WTC11 (cell line): Measurements from ENCODE around the gene P2RY1. TPM values are rescaled to one million over a fixed set of nuclear protein-coding genes. Genes with fewer than 3 reads are reported as not detected.
A peak's percentile ranks its signal among the peaks of the same experiment; 100 is the strongest.

Source experiments
- ESRRA ChIP-seq: sonication (generic); formaldehyde crosslinking; IDR thresholded peaks from 2 replicates; pipeline ENCODE4 v1.8.1; 2022; ENCODE audit warnings: mild to moderate bottlenecking, missing genetic modification reagents, borderline replicate concordance
- ETV6 ChIP-seq: sonication (generic); formaldehyde crosslinking; IDR thresholded peaks from 2 replicates; pipeline ENCODE4 v1.8.1; 2022; ENCODE audit warnings: mild to moderate bottlenecking, missing genetic modification reagents
- FOXP1 ChIP-seq: sonication (generic); formaldehyde crosslinking; IDR thresholded peaks from 2 replicates; pipeline ENCODE4 v1.8.0; 2022; ENCODE audit warnings: missing genetic modification reagents, mild to moderate bottlenecking, moderate library complexity, borderline replicate concordance
- HMGA2 ChIP-seq: fragments of 250-450 bp; sonication (Bioruptor Pico); IDR thresholded peaks from 2 replicates; pipeline ENCODE4 v1.4.0; 2021; ENCODE audit warnings: mild to moderate bottlenecking, moderate library complexity
- JUN ChIP-seq: sonication (generic); formaldehyde crosslinking; IDR thresholded peaks from 2 replicates; pipeline ENCODE4 v1.8.0; 2023; ENCODE audit warnings: mild to moderate bottlenecking, missing genetic modification reagents
- NR2C2 ChIP-seq: sonication (generic); formaldehyde crosslinking; IDR thresholded peaks from 2 replicates; pipeline ENCODE4 v1.8.0; 2022; ENCODE audit warnings: mild to moderate bottlenecking, missing genetic modification reagents
- OVOL2 ChIP-seq: fragments of 250-450 bp; sonication (Bioruptor Pico); IDR thresholded peaks from 2 replicates; pipeline ENCODE4 v1.9.0; 2021; ENCODE audit warnings: mild to moderate bottlenecking, borderline replicate concordance
- PRRX2 ChIP-seq: fragments of 250-450 bp; sonication (Bioruptor Pico); IDR thresholded peaks from 2 replicates; pipeline ENCODE4 v1.8.0; 2021; ENCODE audit warnings: mild to moderate bottlenecking
- RORB ChIP-seq: fragments of 250-450 bp; sonication (Bioruptor Pico); IDR thresholded peaks from 2 replicates; pipeline ENCODE4 v1.9.0; 2021; ENCODE audit warnings: mild to moderate bottlenecking
- SMAD4 ChIP-seq: sonication (generic); formaldehyde crosslinking; IDR thresholded peaks from 2 replicates; pipeline ENCODE4 v1.8.0; 2022; ENCODE audit warnings: mild to moderate bottlenecking, missing genetic modification reagents
- TEAD4 ChIP-seq: sonication (generic); formaldehyde crosslinking; IDR thresholded peaks from 2 replicates; pipeline ENCODE4 v1.8.0; 2022; ENCODE audit warnings: mild to moderate bottlenecking, missing genetic modification reagents
- ZNF121 ChIP-seq: sonication (generic); formaldehyde crosslinking; IDR thresholded peaks from 2 replicates; pipeline ENCODE4 v1.8.0; 2023; ENCODE audit warnings: missing genetic modification reagents
- ZNF138 ChIP-seq: sonication (generic); formaldehyde crosslinking; conservative IDR thresholded peaks from 2 replicates; pipeline ENCODE4 v1.8.1; 2022; ENCODE audit warnings: mild to moderate bottlenecking, moderate library complexity, missing genetic modification reagents
- ZNF263 ChIP-seq: sonication (generic); formaldehyde crosslinking; IDR thresholded peaks from 2 replicates; pipeline ENCODE4 v1.8.1; 2022; ENCODE audit warnings: low read depth, mild to moderate bottlenecking, moderate library complexity, missing genetic modification reagents
- ZNF317 ChIP-seq: sonication (generic); formaldehyde crosslinking; IDR thresholded peaks from 2 replicates; pipeline ENCODE4 v1.8.1; 2023; ENCODE audit warnings: low read depth, mild to moderate bottlenecking, moderate library complexity, missing genetic modification reagents, borderline replicate concordance
- ZNF396 ChIP-seq: fragments of 250-450 bp; sonication (Bioruptor Pico); IDR thresholded peaks from 2 replicates; pipeline ENCODE4 v1.8.0; 2021; ENCODE audit warnings: mild to moderate bottlenecking, moderate library complexity, borderline replicate concordance
- ZNF416 ChIP-seq: fragments of 250-450 bp; sonication (Bioruptor Pico); IDR thresholded peaks from 2 replicates; pipeline ENCODE4 v1.9.0; 2021; ENCODE audit warnings: mild to moderate bottlenecking, inconsistent platforms
- total RNA-seq: library from RNA; stranded (reverse); gene quantifications from 3 replicates; pipeline ENCODE4 v1.2.3, GENCODE V29; 2021
- TF ChIP-seq, protein P1 (sequence below): sonication (generic); formaldehyde crosslinking; IDR thresholded peaks from 2 replicates; pipeline ENCODE4 v1.8.1; 2023; ENCODE audit warnings: mild to moderate bottlenecking, missing genetic modification reagents, moderate library complexity
- TF ChIP-seq, protein P2 (sequence below): fragments of 250-450 bp; sonication (Bioruptor Pico); conservative IDR thresholded peaks from 2 replicates; pipeline ENCODE4 v1.9.0; 2021; ENCODE audit warnings: mild to moderate bottlenecking
- TF ChIP-seq, protein P3 (sequence below): fragments of 200-600 bp; IDR thresholded peaks from 2 replicates; pipeline ENCODE4 v1.8.0; 2022; ENCODE audit warnings: antibody characterized with exemption
- TF ChIP-seq, protein P4 (sequence below): fragments of 250-450 bp; sonication (Bioruptor Pico); IDR thresholded peaks from 2 replicates; pipeline ENCODE4 v1.9.0; 2021; ENCODE audit warnings: moderate library complexity, mild to moderate bottlenecking, inconsistent platforms, borderline replicate concordance
- TF ChIP-seq, protein P5 (sequence below): sonication (generic); formaldehyde crosslinking; conservative IDR thresholded peaks from 2 replicates; pipeline ENCODE4 v1.8.1; 2023; ENCODE audit warnings: mild to moderate bottlenecking, low read depth, missing genetic modification reagents, moderate library complexity
- TF ChIP-seq, protein P6 (sequence below): sonication (generic); formaldehyde crosslinking; IDR thresholded peaks from 2 replicates; pipeline ENCODE4 v1.8.1; 2022; ENCODE audit warnings: low read depth, missing genetic modification reagents, borderline replicate concordance
- TF ChIP-seq, protein P7 (sequence below): sonication (generic); formaldehyde crosslinking; IDR thresholded peaks from 2 replicates; pipeline ENCODE4 v1.8.0; 2022; ENCODE audit warnings: mild to moderate bottlenecking, missing genetic modification reagents
- TF ChIP-seq, protein P8 (sequence below): sonication (generic); formaldehyde crosslinking; IDR thresholded peaks from 2 replicates; pipeline ENCODE4 v1.8.1; 2023; ENCODE audit warnings: mild to moderate bottlenecking, missing genetic modification reagents

Gene P2RY1
- total RNA-seq, 1 experiment from 2014 or later: 47.2 TPM

DNA sequence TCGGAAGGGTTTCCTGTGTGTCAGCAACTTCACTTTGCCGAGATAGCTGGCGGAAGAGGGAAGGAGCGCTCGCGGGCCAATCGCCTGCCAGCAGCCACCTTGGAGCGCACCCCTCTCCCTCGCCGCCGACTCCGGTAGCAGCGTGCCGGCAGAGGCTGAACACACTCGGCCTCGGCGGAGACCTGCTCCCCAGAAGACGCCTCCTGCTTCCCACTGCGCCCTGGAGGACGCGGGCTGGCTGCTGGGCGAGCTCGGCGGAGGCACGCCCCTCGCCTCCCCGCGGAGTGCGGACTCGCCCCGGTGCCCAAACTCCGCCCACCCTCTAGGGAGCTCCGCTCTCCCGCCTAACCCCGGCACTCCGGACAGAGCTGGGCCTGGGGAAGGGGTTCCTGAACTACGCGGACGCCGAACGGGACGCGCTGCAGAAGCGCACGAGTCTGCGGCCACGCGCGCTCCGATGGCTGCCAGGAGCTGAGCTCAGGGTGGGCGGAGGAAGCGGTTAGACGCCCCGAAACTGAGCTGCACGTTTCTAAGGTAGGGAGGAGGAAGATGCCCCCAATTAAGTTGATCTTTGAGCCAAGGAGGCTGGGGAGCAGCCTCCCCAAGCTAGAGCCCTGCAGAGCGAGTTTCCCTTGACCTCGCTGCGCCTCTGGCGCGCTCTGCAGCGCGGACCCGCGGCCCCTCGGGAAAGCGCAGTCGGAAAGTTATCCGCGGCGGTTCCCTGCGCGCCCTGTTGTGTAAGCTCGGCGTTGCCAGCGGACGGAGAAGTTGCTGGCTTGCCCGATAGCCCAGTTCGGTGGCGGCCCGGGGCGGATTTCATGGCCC, at the start of gene P2RY1 (continued):
- TF ChIP-seq ZNF263 (CRISPR knock-in tag) (0 out of 2 replicates have a peak, but pooled peaks have one; percentile 6), ETV6 (CRISPR knock-in tag) (peak; percentile 96), SMAD4 (peak; percentile 85), OVOL2 (CRISPR knock-in tag) (no peak), ZNF317 (no peak), RORB (CRISPR knock-in tag) (no peak), TEAD4 (CRISPR knock-in tag) (no peak), ZNF121 (CRISPR knock-in tag) (no peak; the same call in 1 of the 2 replicates), FOXP1 (peak; percentile 91), JUN (CRISPR knock-in tag) (peak; percentile 68; the same call in 1 of the 2 replicates), ZNF138 (CRISPR knock-in tag) (no peak), HMGA2 (CRISPR knock-in tag) (no peak), NR2C2 (CRISPR knock-in tag) (0 out of 2 replicates have a peak, but pooled peaks have one; percentile 39), PRRX2 (CRISPR knock-in tag) (peak; percentile 52; the same call in 1 of the 2 replicates), ZNF396 (CRISPR knock-in tag) (no peak), ZNF416 (no peak), ESRRA (CRISPR knock-in tag) (peak; percentile 94; the same call in 1 of the 2 replicates)
- TF ChIP-seq, protein P1, sequence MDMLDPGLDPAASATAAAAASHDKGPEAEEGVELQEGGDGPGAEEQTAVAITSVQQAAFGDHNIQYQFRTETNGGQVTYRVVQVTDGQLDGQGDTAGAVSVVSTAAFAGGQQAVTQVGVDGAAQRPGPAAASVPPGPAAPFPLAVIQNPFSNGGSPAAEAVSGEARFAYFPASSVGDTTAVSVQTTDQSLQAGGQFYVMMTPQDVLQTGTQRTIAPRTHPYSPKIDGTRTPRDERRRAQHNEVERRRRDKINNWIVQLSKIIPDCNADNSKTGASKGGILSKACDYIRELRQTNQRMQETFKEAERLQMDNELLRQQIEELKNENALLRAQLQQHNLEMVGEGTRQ: no peak; the same call in none of the 2 replicates
- TF ChIP-seq, protein P2, sequence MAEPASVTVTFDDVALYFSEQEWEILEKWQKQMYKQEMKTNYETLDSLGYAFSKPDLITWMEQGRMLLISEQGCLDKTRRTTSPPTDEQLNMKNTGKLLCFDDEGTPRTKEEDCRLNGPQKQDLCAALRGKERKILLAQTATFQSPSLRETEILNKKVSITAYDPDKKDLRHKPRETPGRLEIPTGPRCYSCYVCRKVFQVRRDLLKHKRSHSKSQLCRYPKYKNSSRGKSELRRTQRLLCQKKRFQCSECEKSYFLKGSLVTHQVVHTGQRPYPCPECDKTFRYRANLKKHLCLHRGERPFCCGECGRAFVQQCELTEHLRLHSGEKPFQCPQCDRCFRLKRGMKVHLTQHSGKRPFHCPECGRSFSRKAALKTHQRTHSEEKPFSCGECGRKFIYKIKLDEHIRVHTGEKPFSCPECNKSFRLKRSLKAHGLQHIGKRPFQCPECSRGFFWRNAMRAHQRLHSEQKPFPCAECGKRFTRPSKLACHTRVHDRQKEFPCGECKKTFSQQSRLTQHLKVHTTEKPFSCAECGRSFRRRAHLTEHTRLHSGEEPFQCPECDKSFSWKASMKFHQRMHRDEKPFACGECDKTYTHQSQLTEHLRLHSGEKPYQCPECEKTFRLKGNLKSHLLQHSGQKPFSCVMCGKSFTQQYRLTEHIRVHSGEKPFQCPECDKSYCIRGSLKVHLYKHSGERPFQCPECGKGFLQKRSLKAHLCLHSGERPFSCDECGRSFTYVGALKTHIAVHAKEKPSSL (CRISPR knock-in tag): no peak
- TF ChIP-seq, protein P3, sequence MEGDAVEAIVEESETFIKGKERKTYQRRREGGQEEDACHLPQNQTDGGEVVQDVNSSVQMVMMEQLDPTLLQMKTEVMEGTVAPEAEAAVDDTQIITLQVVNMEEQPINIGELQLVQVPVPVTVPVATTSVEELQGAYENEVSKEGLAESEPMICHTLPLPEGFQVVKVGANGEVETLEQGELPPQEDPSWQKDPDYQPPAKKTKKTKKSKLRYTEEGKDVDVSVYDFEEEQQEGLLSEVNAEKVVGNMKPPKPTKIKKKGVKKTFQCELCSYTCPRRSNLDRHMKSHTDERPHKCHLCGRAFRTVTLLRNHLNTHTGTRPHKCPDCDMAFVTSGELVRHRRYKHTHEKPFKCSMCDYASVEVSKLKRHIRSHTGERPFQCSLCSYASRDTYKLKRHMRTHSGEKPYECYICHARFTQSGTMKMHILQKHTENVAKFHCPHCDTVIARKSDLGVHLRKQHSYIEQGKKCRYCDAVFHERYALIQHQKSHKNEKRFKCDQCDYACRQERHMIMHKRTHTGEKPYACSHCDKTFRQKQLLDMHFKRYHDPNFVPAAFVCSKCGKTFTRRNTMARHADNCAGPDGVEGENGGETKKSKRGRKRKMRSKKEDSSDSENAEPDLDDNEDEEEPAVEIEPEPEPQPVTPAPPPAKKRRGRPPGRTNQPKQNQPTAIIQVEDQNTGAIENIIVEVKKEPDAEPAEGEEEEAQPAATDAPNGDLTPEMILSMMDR: no peak
- TF ChIP-seq, protein P4, sequence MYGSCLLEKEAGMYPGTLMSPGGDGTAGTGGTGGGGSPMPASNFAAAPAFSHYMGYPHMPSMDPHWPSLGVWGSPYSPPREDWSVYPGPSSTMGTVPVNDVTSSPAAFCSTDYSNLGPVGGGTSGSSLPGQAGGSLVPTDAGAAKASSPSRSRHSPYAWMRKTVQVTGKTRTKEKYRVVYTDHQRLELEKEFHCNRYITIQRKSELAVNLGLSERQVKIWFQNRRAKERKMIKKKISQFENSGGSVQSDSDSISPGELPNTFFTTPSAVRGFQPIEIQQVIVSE (CRISPR knock-in tag): no peak
- TF ChIP-seq, protein P5, sequence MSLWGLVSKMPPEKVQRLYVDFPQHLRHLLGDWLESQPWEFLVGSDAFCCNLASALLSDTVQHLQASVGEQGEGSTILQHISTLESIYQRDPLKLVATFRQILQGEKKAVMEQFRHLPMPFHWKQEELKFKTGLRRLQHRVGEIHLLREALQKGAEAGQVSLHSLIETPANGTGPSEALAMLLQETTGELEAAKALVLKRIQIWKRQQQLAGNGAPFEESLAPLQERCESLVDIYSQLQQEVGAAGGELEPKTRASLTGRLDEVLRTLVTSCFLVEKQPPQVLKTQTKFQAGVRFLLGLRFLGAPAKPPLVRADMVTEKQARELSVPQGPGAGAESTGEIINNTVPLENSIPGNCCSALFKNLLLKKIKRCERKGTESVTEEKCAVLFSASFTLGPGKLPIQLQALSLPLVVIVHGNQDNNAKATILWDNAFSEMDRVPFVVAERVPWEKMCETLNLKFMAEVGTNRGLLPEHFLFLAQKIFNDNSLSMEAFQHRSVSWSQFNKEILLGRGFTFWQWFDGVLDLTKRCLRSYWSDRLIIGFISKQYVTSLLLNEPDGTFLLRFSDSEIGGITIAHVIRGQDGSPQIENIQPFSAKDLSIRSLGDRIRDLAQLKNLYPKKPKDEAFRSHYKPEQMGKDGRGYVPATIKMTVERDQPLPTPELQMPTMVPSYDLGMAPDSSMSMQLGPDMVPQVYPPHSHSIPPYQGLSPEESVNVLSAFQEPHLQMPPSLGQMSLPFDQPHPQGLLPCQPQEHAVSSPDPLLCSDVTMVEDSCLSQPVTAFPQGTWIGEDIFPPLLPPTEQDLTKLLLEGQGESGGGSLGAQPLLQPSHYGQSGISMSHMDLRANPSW (CRISPR knock-in tag): no peak
- TF ChIP-seq, protein P6, sequence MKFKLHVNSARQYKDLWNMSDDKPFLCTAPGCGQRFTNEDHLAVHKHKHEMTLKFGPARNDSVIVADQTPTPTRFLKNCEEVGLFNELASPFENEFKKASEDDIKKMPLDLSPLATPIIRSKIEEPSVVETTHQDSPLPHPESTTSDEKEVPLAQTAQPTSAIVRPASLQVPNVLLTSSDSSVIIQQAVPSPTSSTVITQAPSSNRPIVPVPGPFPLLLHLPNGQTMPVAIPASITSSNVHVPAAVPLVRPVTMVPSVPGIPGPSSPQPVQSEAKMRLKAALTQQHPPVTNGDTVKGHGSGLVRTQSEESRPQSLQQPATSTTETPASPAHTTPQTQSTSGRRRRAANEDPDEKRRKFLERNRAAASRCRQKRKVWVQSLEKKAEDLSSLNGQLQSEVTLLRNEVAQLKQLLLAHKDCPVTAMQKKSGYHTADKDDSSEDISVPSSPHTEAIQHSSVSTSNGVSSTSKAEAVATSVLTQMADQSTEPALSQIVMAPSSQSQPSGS (CRISPR knock-in tag): no peak
- TF ChIP-seq, protein P7, sequence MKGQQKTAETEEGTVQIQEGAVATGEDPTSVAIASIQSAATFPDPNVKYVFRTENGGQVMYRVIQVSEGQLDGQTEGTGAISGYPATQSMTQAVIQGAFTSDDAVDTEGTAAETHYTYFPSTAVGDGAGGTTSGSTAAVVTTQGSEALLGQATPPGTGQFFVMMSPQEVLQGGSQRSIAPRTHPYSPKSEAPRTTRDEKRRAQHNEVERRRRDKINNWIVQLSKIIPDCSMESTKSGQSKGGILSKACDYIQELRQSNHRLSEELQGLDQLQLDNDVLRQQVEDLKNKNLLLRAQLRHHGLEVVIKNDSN (CRISPR knock-in tag): peak; percentile 63; the same call in 1 of the 2 replicates
- TF ChIP-seq, protein P8, sequence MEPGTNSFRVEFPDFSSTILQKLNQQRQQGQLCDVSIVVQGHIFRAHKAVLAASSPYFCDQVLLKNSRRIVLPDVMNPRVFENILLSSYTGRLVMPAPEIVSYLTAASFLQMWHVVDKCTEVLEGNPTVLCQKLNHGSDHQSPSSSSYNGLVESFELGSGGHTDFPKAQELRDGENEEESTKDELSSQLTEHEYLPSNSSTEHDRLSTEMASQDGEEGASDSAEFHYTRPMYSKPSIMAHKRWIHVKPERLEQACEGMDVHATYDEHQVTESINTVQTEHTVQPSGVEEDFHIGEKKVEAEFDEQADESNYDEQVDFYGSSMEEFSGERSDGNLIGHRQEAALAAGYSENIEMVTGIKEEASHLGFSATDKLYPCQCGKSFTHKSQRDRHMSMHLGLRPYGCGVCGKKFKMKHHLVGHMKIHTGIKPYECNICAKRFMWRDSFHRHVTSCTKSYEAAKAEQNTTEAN (CRISPR knock-in tag): no peak; the same call in 1 of the 2 replicates
